Peyer's patch (tissue), 4 donors: ENCODE results near the gene KITLG. TPM values are rescaled to one million over a fixed set of nuclear protein-coding genes. Genes with fewer than 3 reads are reported as not detected.

ENCODE experiments used
- DNase-seq, 3 donors: peaks; one replicate each; pipeline ENCODE4 v3.0.0-alpha.2; 2017 to 2019
- H3K27ac ChIP-seq, 4 donors: fragments of 200-600 bp; sonication (generic); one replicate each; pipeline ENCODE4 v1.5.1; 2016 to 2019
- H3K27me3 ChIP-seq, 2 donors: fragments of 200-600 bp; sonication (generic); one replicate each; pipeline ENCODE4 v1.5.1; 2019
- H3K36me3 ChIP-seq, 3 donors: fragments of 200-600 bp; sonication (generic); one replicate each; pipeline ENCODE4 v1.5.1; 2016 to 2019
- H3K4me1 ChIP-seq, 4 donors: fragments of 200-600 bp; sonication (generic); one replicate each; pipeline ENCODE4 v1.5.1; 2016 to 2019
- H3K4me3 ChIP-seq, 4 donors: fragments of 200-600 bp; sonication (generic); 1 replicate in 3 of 4; 2 replicates in 1 of 4; pipeline ENCODE4 v1.5.1; 2016 to 2019; ENCODE audit warnings: mild to moderate bottlenecking in 1 of 4
- H3K9me3 ChIP-seq, 4 donors: fragments of 200-600 bp; sonication (generic); one replicate each; pipeline ENCODE4 v1.5.1; 2016 to 2019; ENCODE audit warnings: mild to moderate bottlenecking in 1 of 4
- CTCF ChIP-seq, 6 experiments: fragments of 450-650 bp in 4 of 6; fragments of 200-600 bp in 2 of 6; sonication (generic) in 1 of 6; IDR thresholded peaks; one replicate each; pipeline ENCODE4 v1.5.1; 2017 to 2019; ENCODE audit warnings: antibody characterized with exemption in 6 of 6, mild to moderate bottlenecking in 3 of 6, moderate library complexity in 1 of 6
- POLR2A ChIP-seq, 2 donors: fragments of 450-650 bp; IDR thresholded peaks; one replicate each; pipeline ENCODE4 v1.5.1; 2017; ENCODE audit warnings: antibody characterized with exemption in 2 of 2, mild to moderate bottlenecking in 2 of 2, moderate library complexity in 2 of 2
- total RNA-seq, 4 donors: library from RNA; depleted of rRNA; stranded (reverse); fragments of >200 nt; gene quantifications; one replicate each; pipeline ENCODE4 v1.1.0, GENCODE V29; 2016

Gene KITLG
- total RNA-seq, 4 donors from 2014 or later, result 5.2 to 29.7 (median 9.3) TPM

GRCh38 chr12:88585077-88585476 lies 4.8 kb upstream of the KITLG start:
- Histone ChIP-seq H3K4me3 (no peak overlapping the region), H3K4me1 (no peaks in the 10 kb centered on the region), H3K27ac (no peak overlapping the region), H3K27me3 (no peaks in the 10 kb centered on the region), H3K36me3 (no peaks in the 10 kb centered on the region), H3K9me3 (peaks cover 0 to 12% (median 2%) of the 10 kb centered on the region in 4 donors)
- TF ChIP-seq CTCF (IDR thresholded peaks at IDR 0.05) (no peak), POLR2A (IDR thresholded peaks at IDR 0.05) (no peak)
- DNase-seq, result no peak

- peaks cover 0 to 15% (median 0%) of the 10 kb centered on the region in 4 donors for H3K4me1 ChIP-seq
- no peaks in the 10 kb centered on the region for H3K27me3 ChIP-seq
- no peaks in the 10 kb centered on the region for H3K9me3 ChIP-seq
- peak overlapping the region; percentile 48 to 83 (median 67) for H3K27ac ChIP-seq
- DNase-seq, result peak in 2 of 3 donors; percentile 55 to 72
- H3K36me3 ChIP-seq, result no peaks in the 10 kb centered on the region
- TF ChIP-seq POLR2A (IDR thresholded peaks at IDR 0.05), result no peak
- TF ChIP-seq CTCF (IDR thresholded peaks at IDR 0.05), result no peak
- peak overlapping the region; percentile 34 to 77 (median 57) for H3K4me3 ChIP-seq
Observed at GRCh38 chr12:88579601-88580050, 645 bp downstream of the KITLG start.

GRCh38 chr12:88579161-88579517 lies 1.1 kb downstream of the KITLG start:
- peak overlapping the region; percentile 34 to 77 (median 57) for H3K4me3 ChIP-seq
- H3K36me3 ChIP-seq, result no peaks in the 10 kb centered on the region
- no peaks in the 10 kb centered on the region for H3K9me3 ChIP-seq
- DNase-seq, result peak in 1 of 3 donors; percentile 55
- H3K27ac ChIP-seq, result peak overlapping the region; percentile 48 to 83 (median 67)
- H3K27me3 ChIP-seq, result no peaks in the 10 kb centered on the region
- no peak for TF ChIP-seq POLR2A (IDR thresholded peaks at IDR 0.05)
- peak in 5 of 6 experiments; percentile 1 to 54 (median 46) for TF ChIP-seq CTCF (IDR thresholded peaks at IDR 0.05)
- peaks cover 0 to 20% (median 0%) of the 10 kb centered on the region in 4 donors for H3K4me1 ChIP-seq

GRCh38 chr12:88578276-88579160 lies 1.8 kb downstream of the KITLG start:
- H3K4me1 ChIP-seq, result peaks cover 0 to 20% (median 0%) of the 10 kb centered on the region in 4 donors
- DNase-seq, result no peak
- no peaks in the 10 kb centered on the region for H3K36me3 ChIP-seq
- peak overlapping the region in 3 of 4 donors; percentile 48 to 83 (median 68) for H3K27ac ChIP-seq
- TF ChIP-seq CTCF (IDR thresholded peaks at IDR 0.05) (no peak), POLR2A (IDR thresholded peaks at IDR 0.05) (no peak)
- H3K9me3 ChIP-seq, result no peaks in the 10 kb centered on the region
- peak overlapping the region; percentile 34 to 77 (median 57) for H3K4me3 ChIP-seq
- H3K27me3 ChIP-seq, result no peaks in the 10 kb centered on the region

GRCh38 chr12:88577537-88577936 lies 2.7 kb downstream of the KITLG start:
- no peaks in the 10 kb centered on the region for H3K27me3 ChIP-seq
- peaks cover 0 to 20% (median 0%) of the 10 kb centered on the region in 4 donors for H3K4me1 ChIP-seq
- no peaks in the 10 kb centered on the region for H3K9me3 ChIP-seq
- peak overlapping the region in 1 of 4 donors; percentile 77 for H3K4me3 ChIP-seq
- DNase-seq, result no peak
- H3K27ac ChIP-seq, result no peak overlapping the region
- no peaks in the 10 kb centered on the region for H3K36me3 ChIP-seq
- TF ChIP-seq CTCF (IDR thresholded peaks at IDR 0.05) (peak in 4 of 6 experiments; percentile 11 to 41 (median 38)), POLR2A (IDR thresholded peaks at IDR 0.05) (no peak)
